DMS114 treated with DMSO at 0.1 percent for 48 hours (cell line): Measurements from ENCODE around the gene STX5.
"Not testable (repeated sequence)": the region's sequence is repeated elsewhere in the genome, so short reads cannot be mapped to it uniquely, and the experiment has no call there.

Experiments used
- DNase-seq: peaks from one replicate; lab custom pipeline; 2025; ENCODE audit not compliant: unreplicated experiment; lab: John Stamatoyannopoulos, UW

The STX5 gene

GRCh38 chr11:62854013-62854824 lies 22.4 kb upstream of the STX5 start:
- no peak for DNase-seq

- no peak for DNase-seq
Observed at GRCh38 chr11:62853279-62853965, 21.6 kb upstream of the STX5 start.

- no peak for DNase-seq
Observed at GRCh38 chr11:62852523-62853188, 20.8 kb upstream of the STX5 start.

- DNase-seq = no peak
Observed at GRCh38 chr11:62851807-62852522, 20.1 kb upstream of the STX5 start.

- peak; percentile 36 for DNase-seq
Observed at GRCh38 chr11:62850911-62851806, 19.3 kb upstream of the STX5 start.

- DNase-seq = no peak
Observed at GRCh38 chr11:62847767-62848314, 16.0 kb upstream of the STX5 start.

- DNase-seq = no peak
Observed at GRCh38 chr11:62846177-62846576, 14.3 kb upstream of the STX5 start.

GRCh38 chr11:62844154-62844553 lies 12.3 kb upstream of the STX5 start:
- DNase-seq = no peak

- DNase-seq = no peak
Observed at GRCh38 chr11:62843466-62843865, 11.6 kb upstream of the STX5 start.

- DNase-seq = not testable (repeated sequence)
Observed at GRCh38 chr11:62842891-62843290, 11.0 kb upstream of the STX5 start.

- DNase-seq = no peak
Observed at GRCh38 chr11:62842171-62842741, 10.4 kb upstream of the STX5 start.

GRCh38 chr11:62841361-62842170 lies 9.7 kb upstream of the STX5 start:
- peak; percentile 100 for DNase-seq

- peak; percentile 96 for DNase-seq
Observed at GRCh38 chr11:62840721-62841360, 9.0 kb upstream of the STX5 start.

- peak; percentile 87 for DNase-seq
Observed at GRCh38 chr11:62839050-62839945, 7.4 kb upstream of the STX5 start, which contains the start of gene WDR74. TSS of gene WDR74 (minus strand) at chr11:62839590. CDS start at chr11:62839570, 20 bp downstream.

- no peak for DNase-seq
Observed at GRCh38 chr11:62835336-62835735, 3.5 kb upstream of the STX5 start.

- no peak for DNase-seq
Observed at GRCh38 chr11:62832336-62833234, 734 bp upstream of the STX5 start, which contains the start of gene TEX54. TSS of gene TEX54 (minus strand) at chr11:62832841.
